Right hindlimb (tissue), 1 donor: Measurements from ENCODE around the gene CSPG4.
A peak's percentile ranks its signal among the peaks of the same experiment; 100 is the strongest.
"Not testable (repeated sequence)": the region's sequence is repeated elsewhere in the genome, so short reads cannot be mapped to it uniquely, and the experiment has no call there.

Source experiments
- DNase-seq: peaks from one replicate; pipeline ENCODE4 v3.0.0-alpha.2; 2018

The CSPG4 gene

GRCh38 chr15:75703440-75704262 lies 9.0 kb downstream of the CSPG4 start:
- DNase-seq = not testable (repeated sequence)

- DNase-seq = no peak
Observed at GRCh38 chr15:75702436-75702835, 10.2 kb downstream of the CSPG4 start.

GRCh38 chr15:75701071-75702003 lies 11.3 kb downstream of the CSPG4 start:
- DNase-seq = peak; percentile 43

- DNase-seq = peak; percentile 85
Observed at GRCh38 chr15:75699961-75700874, 12.4 kb downstream of the CSPG4 start.

GRCh38 chr15:75699517-75699916 lies 13.1 kb downstream of the CSPG4 start:
- DNase-seq = peak; percentile 81

- not testable (repeated sequence) for DNase-seq
Observed at GRCh38 chr15:75697974-75698747, 14.5 kb downstream of the CSPG4 start.

GRCh38 chr15:75697523-75697922 lies 15.1 kb downstream of the CSPG4 start:
- DNase-seq = no peak

- DNase-seq = peak; percentile 62
Observed at GRCh38 chr15:75696854-75697259, 15.8 kb downstream of the CSPG4 start.

- peak; percentile 77 for DNase-seq
Observed at GRCh38 chr15:75696311-75696720, 16.3 kb downstream of the CSPG4 start.

GRCh38 chr15:75695634-75696310 lies 16.9 kb downstream of the CSPG4 start:
- DNase-seq = no peak

- DNase-seq = peak; percentile 85
Observed at GRCh38 chr15:75695220-75695619, 17.4 kb downstream of the CSPG4 start.

- DNase-seq = peak; percentile 90
Observed at GRCh38 chr15:75694241-75695182, 18.1 kb downstream of the CSPG4 start.

- peak; percentile 76 for DNase-seq
Observed at GRCh38 chr15:75693501-75694240, 19.0 kb downstream of the CSPG4 start.

GRCh38 chr15:75693028-75693427 lies 19.6 kb downstream of the CSPG4 start:
- DNase-seq = not testable (repeated sequence)

GRCh38 chr15:75692311-75692710 lies 20.3 kb downstream of the CSPG4 start:
- DNase-seq = not testable (repeated sequence)

- not testable (repeated sequence) for DNase-seq
Observed at GRCh38 chr15:75689429-75689828, 23.2 kb downstream of the CSPG4 start.

GRCh38 chr15:75688831-75689230 lies 23.8 kb downstream of the CSPG4 start:
- DNase-seq = no peak

GRCh38 chr15:75688278-75688557 lies 24.4 kb downstream of the CSPG4 start:
- no peak for DNase-seq
